Spleen (tissue), 7 donors: Measurements from ENCODE around the gene EPC2.

Experiments used
- POLR2A ChIP-seq, 3 donors: fragments of 450-650 bp; IDR thresholded peaks; one replicate each; pipeline ENCODE4 v1.5.1; 2017; ENCODE audit warnings: antibody characterized with exemption in 3 of 3, mild to moderate bottlenecking in 1 of 3
- TF ChIP-seq, protein P1 (sequence below), 11 experiments: fragments of 200-600 bp in 7 of 11; fragments of 450-650 bp in 4 of 11; sonication (generic) in 4 of 11; IDR thresholded peaks in 8 of 11; conservative IDR thresholded peaks in 3 of 11; 1 replicate in 7 of 11; 2 replicates in 4 of 11; pipeline versions ENCODE4 v1.4.0 to v1.8.0; 2016 to 2021; ENCODE audit warnings: antibody characterized with exemption in 11 of 11, inconsistent platforms in 4 of 11, mild to moderate bottlenecking in 1 of 11
- donor health status: DM: no; HTN: no; CAD: no; lungs with moderate emphysema.
- donor health status: DM: no; HTN: no; CAD: no.
- donor health status: DM: no; HTN: no; CAD: no.

DNA sequence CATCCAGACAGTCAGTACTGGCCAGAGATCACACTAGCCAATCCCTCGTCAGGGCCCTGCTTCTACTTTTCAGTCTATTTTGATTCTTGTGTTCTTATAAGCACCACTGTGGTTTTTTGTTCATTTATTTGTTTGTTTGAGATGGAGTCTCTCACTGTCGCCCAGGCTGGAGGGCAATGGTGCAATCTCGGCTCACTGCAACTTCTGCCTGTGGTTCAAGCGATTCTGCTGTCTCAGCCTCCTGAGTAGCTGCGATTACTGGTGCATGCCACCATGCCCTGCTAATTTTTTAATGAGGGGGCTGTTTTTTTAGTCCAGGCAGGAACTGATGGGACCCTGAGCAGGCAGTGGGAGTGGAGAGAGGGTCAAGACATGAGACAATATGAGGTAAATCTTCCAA is 165.5 kb downstream of the EPC2 start:
- TF ChIP-seq, protein P1, sequence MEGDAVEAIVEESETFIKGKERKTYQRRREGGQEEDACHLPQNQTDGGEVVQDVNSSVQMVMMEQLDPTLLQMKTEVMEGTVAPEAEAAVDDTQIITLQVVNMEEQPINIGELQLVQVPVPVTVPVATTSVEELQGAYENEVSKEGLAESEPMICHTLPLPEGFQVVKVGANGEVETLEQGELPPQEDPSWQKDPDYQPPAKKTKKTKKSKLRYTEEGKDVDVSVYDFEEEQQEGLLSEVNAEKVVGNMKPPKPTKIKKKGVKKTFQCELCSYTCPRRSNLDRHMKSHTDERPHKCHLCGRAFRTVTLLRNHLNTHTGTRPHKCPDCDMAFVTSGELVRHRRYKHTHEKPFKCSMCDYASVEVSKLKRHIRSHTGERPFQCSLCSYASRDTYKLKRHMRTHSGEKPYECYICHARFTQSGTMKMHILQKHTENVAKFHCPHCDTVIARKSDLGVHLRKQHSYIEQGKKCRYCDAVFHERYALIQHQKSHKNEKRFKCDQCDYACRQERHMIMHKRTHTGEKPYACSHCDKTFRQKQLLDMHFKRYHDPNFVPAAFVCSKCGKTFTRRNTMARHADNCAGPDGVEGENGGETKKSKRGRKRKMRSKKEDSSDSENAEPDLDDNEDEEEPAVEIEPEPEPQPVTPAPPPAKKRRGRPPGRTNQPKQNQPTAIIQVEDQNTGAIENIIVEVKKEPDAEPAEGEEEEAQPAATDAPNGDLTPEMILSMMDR (IDR thresholded peaks at IDR 0.05 in 8 of 11, conservative IDR thresholded peaks at IDR 0.05 in 3 of 11) = no peak
- TF ChIP-seq POLR2A (IDR thresholded peaks at IDR 0.05) = no peak
